ENCODE results near the gene CS. TPM values are rescaled to one million over a fixed set of nuclear protein-coding genes. Genes with fewer than 3 reads are reported as not detected.

The CS gene
- polyA plus RNA-seq, 4 donors = 94.6 to 138 (median 117) TPM

DNA sequence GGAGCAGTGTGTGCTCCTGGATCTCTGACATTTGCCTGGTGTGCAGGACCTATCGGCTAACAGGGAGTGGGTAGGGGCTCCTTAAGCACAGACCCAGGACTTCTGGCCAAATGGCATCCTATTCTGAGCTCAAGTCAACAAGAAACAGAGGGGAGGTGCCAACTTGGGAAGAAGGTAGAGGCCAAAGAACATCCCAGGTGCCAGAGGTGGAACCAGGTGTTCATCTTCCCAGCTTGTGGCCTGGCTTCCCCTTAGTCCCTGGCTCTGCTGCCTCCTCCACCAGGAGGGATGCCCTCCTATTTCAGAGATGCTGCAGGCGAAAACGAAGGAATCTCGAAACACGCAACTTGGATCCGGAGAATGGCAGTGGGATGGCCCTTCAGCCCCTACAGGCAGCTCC is 64.0 kb downstream of the CS start:
- H3K36me3 ChIP-seq (ENCODE audit: control insufficient read depth in 3 of 3, insufficient read depth in 2 of 3, low read depth in 1 of 3, low read length in 3 of 3) = peaks cover 3 to 73% (median 13%) of the 10 kb centered on the region in 3 donors
- H3K27ac ChIP-seq (ENCODE audit: low read depth in 1 of 3, low read length in 2 of 3) = no peak overlapping the region
- H3K4me1 ChIP-seq (ENCODE audit: control insufficient read depth in 3 of 3, insufficient read depth in 2 of 3, low read depth in 1 of 3, low read length in 2 of 3) = peaks cover 0 to 7% (median 0%) of the 10 kb centered on the region in 3 donors
- H3K9me3 ChIP-seq (ENCODE audit: control insufficient read depth in 2 of 2, insufficient read depth in 1 of 2, low read depth in 1 of 2, low read length in 1 of 2) = no peaks in the 10 kb centered on the region
- 90 to 95% (median 95%) methylated on average over 6 of the region's 6 CpGs for WGBS, 3 donors
- H3K27me3 ChIP-seq (ENCODE audit: control insufficient read depth in 3 of 3, insufficient read depth in 3 of 3, low read length in 3 of 3) = no peaks in the 10 kb centered on the region
- DNase-seq (no peak), FAIRE-seq (no peak)
- no peak overlapping the region for H3K4me3 ChIP-seq (ENCODE audit: low read depth in 1 of 3, low read length in 3 of 3)

DNA sequence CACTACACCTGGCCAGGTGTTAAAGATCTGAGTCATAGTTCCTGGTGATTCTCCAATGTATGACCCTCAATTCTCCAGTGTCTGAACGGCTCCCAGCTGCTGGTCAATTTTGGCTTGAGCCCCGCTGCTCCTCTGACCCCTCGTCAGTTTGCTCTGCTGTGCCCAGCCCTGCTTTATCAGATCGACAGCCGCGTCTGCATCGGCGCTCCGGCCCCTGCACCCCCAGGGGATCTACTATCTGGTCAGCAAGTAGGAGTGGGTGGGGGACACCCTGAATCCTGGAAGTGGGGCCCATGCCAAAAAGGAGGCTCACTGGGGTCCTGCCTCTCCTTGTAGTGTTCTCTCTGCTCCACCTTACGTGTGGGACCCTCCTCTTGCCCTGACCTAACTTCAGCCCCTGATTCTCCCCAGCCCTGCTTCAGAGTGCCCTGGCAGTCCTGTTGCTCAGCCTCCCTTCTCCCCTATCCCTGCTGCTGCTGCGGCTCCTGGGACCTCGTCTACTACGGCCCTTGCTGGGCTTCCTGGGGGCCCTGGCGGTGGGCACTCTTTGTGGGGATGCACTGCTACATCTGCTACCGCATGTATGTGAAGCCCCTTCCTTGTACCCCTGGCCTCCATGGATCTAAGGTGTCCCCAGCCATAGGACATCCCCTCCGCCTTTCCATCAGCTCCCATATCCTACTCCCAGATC is 65.2 kb downstream of the CS start:
- 67 to 75% (median 75%) methylated on average over 16 of the region's 16 CpGs for WGBS, 3 donors
- DNase-seq (no peak), FAIRE-seq (no peak)
- no peak overlapping the region for H3K4me3 ChIP-seq (ENCODE audit: low read depth in 1 of 3, low read length in 3 of 3)
- no peak overlapping the region for H3K27ac ChIP-seq (ENCODE audit: low read depth in 1 of 3, low read length in 2 of 3)
- H3K36me3 ChIP-seq (ENCODE audit: control insufficient read depth in 3 of 3, insufficient read depth in 2 of 3, low read depth in 1 of 3, low read length in 3 of 3) = peaks cover 1 to 62% (median 7%) of the 10 kb centered on the region in 3 donors
- H3K27me3 ChIP-seq (ENCODE audit: control insufficient read depth in 3 of 3, insufficient read depth in 3 of 3, low read length in 3 of 3) = no peaks in the 10 kb centered on the region
- H3K9me3 ChIP-seq (ENCODE audit: control insufficient read depth in 2 of 2, insufficient read depth in 1 of 2, low read depth in 1 of 2, low read length in 1 of 2) = no peaks in the 10 kb centered on the region
- H3K4me1 ChIP-seq (ENCODE audit: control insufficient read depth in 3 of 3, insufficient read depth in 2 of 3, low read depth in 1 of 3, low read length in 2 of 3) = peaks cover 0 to 11% (median 0%) of the 10 kb centered on the region in 3 donors

DNA sequence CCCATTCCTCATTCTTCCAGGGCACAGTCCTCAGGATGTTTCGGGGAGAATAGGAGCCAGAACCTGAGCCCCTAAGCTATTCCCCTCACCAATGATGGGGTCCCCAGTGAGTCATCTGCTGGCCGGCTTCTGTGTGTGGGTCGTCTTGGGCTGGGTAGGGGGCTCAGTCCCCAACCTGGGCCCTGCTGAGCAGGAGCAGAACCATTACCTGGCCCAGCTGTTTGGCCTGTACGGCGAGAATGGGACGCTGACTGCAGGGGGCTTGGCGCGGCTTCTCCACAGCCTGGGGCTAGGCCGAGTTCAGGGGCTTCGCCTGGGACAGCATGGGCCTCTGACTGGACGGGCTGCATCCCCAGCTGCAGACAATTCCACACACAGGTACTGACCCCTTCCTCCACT is 68.9 kb downstream of the CS start:
- no peaks in the 10 kb centered on the region for H3K27me3 ChIP-seq (ENCODE audit: control insufficient read depth in 3 of 3, insufficient read depth in 3 of 3, low read length in 3 of 3)
- 31 to 61% (median 43%) methylated on average over 10 to 11 of the region's 11 CpGs for WGBS, 3 donors
- H3K4me3 ChIP-seq (ENCODE audit: low read depth in 1 of 3, low read length in 3 of 3) = peak overlapping the region in 2 of 3 donors; percentile 65 to 70
- H3K4me1 ChIP-seq (ENCODE audit: control insufficient read depth in 3 of 3, insufficient read depth in 2 of 3, low read depth in 1 of 3, low read length in 2 of 3) = peaks cover 0 to 25% (median 0%) of the 10 kb centered on the region in 3 donors
- no peaks in the 10 kb centered on the region for H3K9me3 ChIP-seq (ENCODE audit: control insufficient read depth in 2 of 2, insufficient read depth in 1 of 2, low read depth in 1 of 2, low read length in 1 of 2)
- H3K27ac ChIP-seq (ENCODE audit: low read depth in 1 of 3, low read length in 2 of 3) = peak overlapping the region; percentile 65 to 91 (median 84)
- DNase-seq (no peak), FAIRE-seq (no peak)
- peaks cover under 1 to 32% (median 3%) of the 10 kb centered on the region in 3 donors for H3K36me3 ChIP-seq (ENCODE audit: control insufficient read depth in 3 of 3, insufficient read depth in 2 of 3, low read depth in 1 of 3, low read length in 3 of 3)

- H3K27ac ChIP-seq (ENCODE audit: low read depth in 1 of 3, low read length in 2 of 3) = peak overlapping the region; percentile 89 to 91 (median 91)
- peaks cover 0 to 25% (median 0%) of the 10 kb centered on the region in 3 donors for H3K4me1 ChIP-seq (ENCODE audit: control insufficient read depth in 3 of 3, insufficient read depth in 2 of 3, low read depth in 1 of 3, low read length in 2 of 3)
- FAIRE-seq (no peak), DNase-seq (peak; percentile 96 to 97)
- WGBS, 3 donors = 14 to 54% (median 34%) methylated on average over 8 of the region's 8 CpGs
- no peaks in the 10 kb centered on the region for H3K27me3 ChIP-seq (ENCODE audit: control insufficient read depth in 3 of 3, insufficient read depth in 3 of 3, low read length in 3 of 3)
- peaks cover 0 to 32% (median 3%) of the 10 kb centered on the region in 3 donors for H3K36me3 ChIP-seq (ENCODE audit: control insufficient read depth in 3 of 3, insufficient read depth in 2 of 3, low read depth in 1 of 3, low read length in 3 of 3)
- H3K9me3 ChIP-seq (ENCODE audit: control insufficient read depth in 2 of 2, insufficient read depth in 1 of 2, low read depth in 1 of 2, low read length in 1 of 2) = no peaks in the 10 kb centered on the region
- peak overlapping the region in 2 of 3 donors; percentile 65 to 70 for H3K4me3 ChIP-seq (ENCODE audit: low read depth in 1 of 3, low read length in 3 of 3)
These were observed 69.5 kb downstream of the CS start for GRCh38 chr12:56230432-56231183.

- Histone ChIP-seq H3K4me1 (ENCODE audit: control insufficient read depth in 3 of 3, insufficient read depth in 2 of 3, low read depth in 1 of 3, low read length in 2 of 3) (peaks cover 0 to 28% (median under 1%) of the 10 kb centered on the region in 3 donors), H3K36me3 (ENCODE audit: control insufficient read depth in 3 of 3, insufficient read depth in 2 of 3, low read depth in 1 of 3, low read length in 3 of 3) (peaks cover 0 to 30% (median 3%) of the 10 kb centered on the region in 3 donors), H3K9me3 (ENCODE audit: control insufficient read depth in 2 of 2, insufficient read depth in 1 of 2, low read depth in 1 of 2, low read length in 1 of 2) (no peaks in the 10 kb centered on the region), H3K27ac (ENCODE audit: low read depth in 1 of 3, low read length in 2 of 3) (peak within 1 kb of the TSS; percentile 89 to 91 (median 91)), H3K27me3 (ENCODE audit: control insufficient read depth in 3 of 3, insufficient read depth in 3 of 3, low read length in 3 of 3) (no peaks in the 10 kb centered on the region), H3K4me3 (ENCODE audit: low read depth in 1 of 3, low read length in 3 of 3) (peak within 1 kb of the TSS in 2 of 3 donors; percentile 65 to 70)
- FAIRE-seq (no peak), DNase-seq (peak; percentile 73 to 75)
- WGBS, 3 donors = 18 to 57% (median 19%) methylated on average over 4 of the region's 4 CpGs
These were observed 70.2 kb downstream of the CS start, which contains the start of gene SLC39A5 for GRCh38 chr12:56229916-56230431. TSS of gene SLC39A5 (plus strand) at chr12:56230051. CDS start at chr12:56231275, 1,224 bp downstream.

DNA sequence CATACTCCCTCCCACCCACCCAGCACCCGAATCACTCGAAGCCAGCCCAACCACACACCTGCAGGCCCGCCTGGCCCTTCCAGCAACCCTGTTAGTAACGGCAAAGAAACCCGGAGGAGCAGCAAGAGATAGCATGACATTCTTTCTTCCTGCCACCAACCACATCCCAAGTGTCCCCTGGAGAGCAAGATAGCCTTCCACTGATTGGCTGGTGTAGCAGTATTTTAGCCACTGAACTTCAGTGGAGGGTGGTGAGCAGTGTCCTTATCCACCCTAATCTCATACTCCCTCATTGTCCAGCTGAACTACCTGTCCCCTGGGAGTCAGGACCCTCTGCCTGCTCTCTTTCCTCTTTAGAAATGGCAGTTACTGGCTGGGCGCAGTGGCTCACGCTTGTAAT is 71.0 kb downstream of the CS start:
- H3K9me3 ChIP-seq (ENCODE audit: control insufficient read depth in 2 of 2, insufficient read depth in 1 of 2, low read depth in 1 of 2, low read length in 1 of 2) = no peaks in the 10 kb centered on the region
- DNase-seq = no peak
- H3K4me1 ChIP-seq (ENCODE audit: control insufficient read depth in 3 of 3, insufficient read depth in 2 of 3, low read depth in 1 of 3, low read length in 2 of 3) = peaks cover 0 to 31% (median 3%) of the 10 kb centered on the region in 3 donors
- FAIRE-seq = no peak
- H3K4me3 ChIP-seq (ENCODE audit: low read depth in 1 of 3, low read length in 3 of 3) = no peak overlapping the region
- 88 to 90% (median 88%) methylated on average over 7 of the region's 7 CpGs for WGBS, 3 donors
- H3K27me3 ChIP-seq (ENCODE audit: control insufficient read depth in 3 of 3, insufficient read depth in 3 of 3, low read length in 3 of 3) = no peaks in the 10 kb centered on the region
- H3K36me3 ChIP-seq (ENCODE audit: control insufficient read depth in 3 of 3, insufficient read depth in 2 of 3, low read depth in 1 of 3, low read length in 3 of 3) = peaks cover 0 to 24% (median 3%) of the 10 kb centered on the region in 3 donors
- H3K27ac ChIP-seq (ENCODE audit: low read depth in 1 of 3, low read length in 2 of 3) = peak overlapping the region in 1 of 3 donors; percentile 91

DNA sequence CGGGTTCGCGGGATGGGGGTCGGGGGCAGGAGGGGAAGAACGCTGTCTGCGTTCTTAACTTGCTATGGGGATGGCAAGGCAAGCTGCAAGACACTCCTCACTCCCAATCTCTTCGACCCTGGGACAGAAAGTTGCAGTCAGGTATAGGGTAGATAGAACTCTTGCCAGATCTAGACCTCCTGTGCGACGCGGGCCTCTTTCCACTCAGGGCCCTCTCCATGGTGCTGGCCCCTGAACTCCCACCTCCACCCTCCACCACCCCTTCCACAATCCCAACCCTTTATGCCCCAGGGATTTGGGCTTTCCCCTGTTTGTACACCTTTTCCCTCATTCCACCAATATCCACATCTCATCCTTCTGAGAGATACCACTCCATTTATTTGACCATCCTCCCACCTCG is 75.2 kb downstream of the CS start:
- 33 to 60% (median 35%) methylated on average over 11 of the region's 11 CpGs for WGBS, 3 donors

DNA sequence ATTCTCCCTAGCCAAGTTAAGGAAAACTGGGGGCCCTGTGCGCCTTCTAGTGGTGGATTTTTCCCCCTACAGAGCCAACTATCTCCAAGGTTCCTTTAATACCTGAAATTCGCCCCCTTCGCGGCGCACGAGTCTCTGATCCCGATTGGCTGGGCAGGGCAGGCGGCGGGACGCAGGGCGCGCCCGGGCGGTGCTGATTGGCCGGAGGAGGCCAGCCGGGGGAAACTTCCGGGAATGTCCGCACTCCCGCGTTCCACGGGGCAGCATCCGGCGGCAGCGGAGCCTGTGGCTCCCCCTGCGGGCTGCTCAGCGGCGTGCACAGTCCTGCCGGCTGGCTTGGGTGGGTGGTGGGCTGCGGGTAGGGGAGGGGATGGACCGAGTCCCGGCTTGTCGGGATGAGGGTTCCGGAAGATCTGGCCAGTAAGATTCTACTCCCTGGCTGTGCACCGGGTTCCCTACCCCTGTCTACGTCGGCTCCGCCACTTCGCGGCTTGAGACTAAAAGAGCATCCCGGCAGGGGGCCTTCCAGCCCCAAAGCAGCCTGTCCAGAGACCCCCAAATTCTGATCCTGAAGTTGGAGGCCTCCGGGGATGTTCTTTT is 75.9 kb downstream of the CS start, which contains the start of gene NABP2:
NABP2 (plus strand) TSS at position 241 of the 600 bp plus-strand sequence. CDS start 515 bp downstream, outside the sequence.
- Histone ChIP-seq H3K4me3 (ENCODE audit: low read depth in 1 of 3, low read length in 3 of 3) (peak within 1 kb of the TSS; percentile 45 to 74 (median 60)), H3K36me3 (ENCODE audit: control insufficient read depth in 3 of 3, insufficient read depth in 2 of 3, low read depth in 1 of 3, low read length in 3 of 3) (peaks cover 0 to 21% (median 3%) of the 10 kb centered on the region in 3 donors), H3K27me3 (ENCODE audit: control insufficient read depth in 3 of 3, insufficient read depth in 3 of 3, low read length in 3 of 3) (no peaks in the 10 kb centered on the region), H3K4me1 (ENCODE audit: control insufficient read depth in 3 of 3, insufficient read depth in 2 of 3, low read depth in 1 of 3, low read length in 2 of 3) (peaks cover 3 to 43% (median 7%) of the 10 kb centered on the region in 3 donors), H3K9me3 (ENCODE audit: control insufficient read depth in 2 of 2, insufficient read depth in 1 of 2, low read depth in 1 of 2, low read length in 1 of 2) (no peaks in the 10 kb centered on the region), H3K27ac (ENCODE audit: low read depth in 1 of 3, low read length in 2 of 3) (peak within 1 kb of the TSS; percentile 16 to 97 (median 80))
- no peak for FAIRE-seq
- DNase-seq = peak; percentile 99
- WGBS, 3 donors = 0 to 1% (median 1%) methylated on average over 40 to 41 of the region's 41 CpGs

More for the DNA sequence above, 75.2 kb downstream of the CS start:
- Histone ChIP-seq H3K27ac (ENCODE audit: low read depth in 1 of 3, low read length in 2 of 3) (peak overlapping the region in 1 of 3 donors; percentile 68), H3K4me3 (ENCODE audit: low read depth in 1 of 3, low read length in 3 of 3) (peak overlapping the region; percentile 45 to 74 (median 60)), H3K27me3 (ENCODE audit: control insufficient read depth in 3 of 3, insufficient read depth in 3 of 3, low read length in 3 of 3) (no peaks in the 10 kb centered on the region), H3K4me1 (ENCODE audit: control insufficient read depth in 3 of 3, insufficient read depth in 2 of 3, low read depth in 1 of 3, low read length in 2 of 3) (peaks cover 3 to 50% (median 7%) of the 10 kb centered on the region in 3 donors), H3K36me3 (ENCODE audit: control insufficient read depth in 3 of 3, insufficient read depth in 2 of 3, low read depth in 1 of 3, low read length in 3 of 3) (peaks cover 0 to 18% (median 3%) of the 10 kb centered on the region in 3 donors), H3K9me3 (ENCODE audit: control insufficient read depth in 2 of 2, insufficient read depth in 1 of 2, low read depth in 1 of 2, low read length in 1 of 2) (no peaks in the 10 kb centered on the region)
- FAIRE-seq = no peak
- DNase-seq = no peak

All from small intestine (tissue), 7 donors.